D721Med (cell line): ENCODE results near the gene ASB7.

Source experiments
- DNase-seq: peaks from one replicate; pipeline ENCODE4 v3.0.0; 2011; ENCODE audit warnings: low spot score; ENCODE audit not compliant: insufficient read length
- FAIRE-seq: peaks from 2 replicates; lab custom pipeline; 2011; peaks lifted over from hg19 to GRCh38; lab: Jason Lieb, UNC
- CTCF ChIP-seq: IDR thresholded peaks from 2 replicates; pipeline ENCODE4 v1.5.1; 2012; ENCODE audit warnings: mild to moderate bottlenecking, control low read depth; ENCODE audit not compliant: insufficient read depth; ENCODE audit errors: missing control alignments

The ASB7 gene

GRCh38 chr15:100569391-100569790 lies 33.0 kb upstream of the ASB7 start:
- FAIRE-seq = no peak
- no peak for TF ChIP-seq CTCF

DNA sequence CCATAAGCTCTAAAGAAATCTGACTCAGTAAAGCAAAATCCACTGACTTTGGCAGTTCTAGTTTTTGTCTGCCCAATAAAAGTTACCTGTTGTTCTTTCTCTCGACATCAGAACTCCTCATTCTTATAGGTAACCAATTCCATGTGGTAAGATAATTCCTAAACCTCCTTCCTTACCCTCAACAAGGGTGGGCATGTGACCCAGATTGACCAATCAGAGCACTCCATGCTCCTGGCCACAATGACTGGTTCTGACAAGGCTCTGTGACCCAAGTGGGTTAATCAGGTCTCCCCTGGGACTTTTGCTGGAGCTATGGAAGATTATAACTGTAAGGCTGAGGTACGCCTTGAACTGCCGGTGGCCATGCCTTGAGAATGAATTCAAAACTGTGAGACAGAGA lies 32.1 kb upstream of the ASB7 start:
- DNase-seq (no peak), FAIRE-seq (no peak)
- TF ChIP-seq CTCF = no peak

More at GRCh38 chr15:100569391-100569790, 33.0 kb upstream of the ASB7 start:
- no peak for DNase-seq

DNA sequence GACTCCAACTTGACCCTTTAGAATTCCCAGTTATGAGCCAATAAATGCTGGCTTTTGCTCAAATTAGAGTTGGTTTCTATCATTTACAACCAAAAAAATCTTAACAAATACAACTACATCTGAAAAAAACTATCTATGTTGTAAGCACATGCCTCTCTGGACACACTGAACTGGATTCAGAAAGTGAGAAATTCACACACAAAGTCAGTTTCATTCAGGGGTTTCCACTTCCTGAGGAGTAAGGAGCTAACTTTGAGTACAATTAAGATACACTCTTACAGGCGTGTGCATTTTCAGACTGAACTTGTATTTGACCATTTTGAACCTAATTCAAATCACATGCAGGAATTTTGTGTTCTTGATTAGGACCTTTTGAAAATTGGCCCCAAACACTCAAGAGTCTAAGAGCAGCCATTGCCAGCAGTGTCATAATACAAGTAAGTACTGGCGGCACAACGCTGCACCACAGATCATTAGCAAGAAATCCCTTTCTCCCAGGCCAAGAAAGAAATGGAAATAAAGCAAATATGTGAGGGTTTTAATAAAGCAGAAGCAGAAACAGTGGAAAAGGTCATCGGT lies 31.6 kb upstream of the ASB7 start:
- no peak for FAIRE-seq
- TF ChIP-seq CTCF = no peak
- DNase-seq = no peak

GRCh38 chr15:100571592-100572167 lies 30.7 kb upstream of the ASB7 start:
- no peak for FAIRE-seq
- TF ChIP-seq CTCF = no peak

GRCh38 chr15:100572362-100572983 lies 29.9 kb upstream of the ASB7 start:
- FAIRE-seq (no peak), DNase-seq (no peak)
- TF ChIP-seq CTCF = peak; percentile 38

More at GRCh38 chr15:100571592-100572167, 30.7 kb upstream of the ASB7 start:
- DNase-seq = no peak

DNA sequence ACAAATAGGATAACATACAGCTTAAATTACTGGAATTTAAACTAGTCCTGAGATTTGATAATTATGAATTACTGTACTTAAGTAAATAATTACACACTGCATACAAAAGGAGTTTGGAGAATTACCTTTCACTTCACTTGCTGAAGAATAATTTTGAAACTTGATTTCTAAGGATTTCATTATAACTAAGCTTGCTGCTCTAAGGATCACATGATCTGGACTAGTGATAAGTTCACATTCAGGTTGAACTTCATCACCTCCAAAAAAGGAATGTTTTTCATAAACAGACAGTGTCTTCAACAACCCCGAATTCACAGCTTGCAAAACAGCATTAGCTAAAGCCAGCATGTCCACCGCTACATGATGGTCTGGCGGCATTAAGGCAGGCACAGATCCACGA lies 28.9 kb upstream of the ASB7 start:
- TF ChIP-seq CTCF = no peak
- DNase-seq (no peak), FAIRE-seq (no peak)

DNA sequence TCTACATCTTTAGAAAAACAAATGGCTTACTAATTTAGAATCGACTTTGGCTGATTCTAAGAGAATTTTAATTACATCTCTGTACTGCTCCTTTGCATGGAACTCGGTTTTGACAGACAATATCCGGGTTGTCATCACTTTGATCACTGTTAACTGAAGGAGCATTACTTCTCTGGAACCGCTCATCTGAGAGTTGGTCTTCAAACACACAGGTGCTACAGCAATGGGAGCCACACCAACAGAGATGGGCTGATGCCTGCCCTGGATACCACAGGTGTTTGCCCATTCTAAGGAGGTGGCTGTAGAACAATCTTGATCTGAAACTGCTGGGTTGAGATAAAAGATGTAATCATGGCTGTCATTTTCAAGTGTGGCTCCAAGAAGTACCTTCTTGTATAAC lies 22.0 kb upstream of the ASB7 start:
- no peak for FAIRE-seq
- no peak for TF ChIP-seq CTCF
- no peak for DNase-seq
